ENCODE results near the gene CHCHD3. TPM values are rescaled to one million over a fixed set of nuclear protein-coding genes. Genes with fewer than 3 reads are reported as not detected.

Gene CHCHD3
- total RNA-seq, 4 donors from 2014 or later: 40.6 to 66.6 (median 48.1) TPM

DNA sequence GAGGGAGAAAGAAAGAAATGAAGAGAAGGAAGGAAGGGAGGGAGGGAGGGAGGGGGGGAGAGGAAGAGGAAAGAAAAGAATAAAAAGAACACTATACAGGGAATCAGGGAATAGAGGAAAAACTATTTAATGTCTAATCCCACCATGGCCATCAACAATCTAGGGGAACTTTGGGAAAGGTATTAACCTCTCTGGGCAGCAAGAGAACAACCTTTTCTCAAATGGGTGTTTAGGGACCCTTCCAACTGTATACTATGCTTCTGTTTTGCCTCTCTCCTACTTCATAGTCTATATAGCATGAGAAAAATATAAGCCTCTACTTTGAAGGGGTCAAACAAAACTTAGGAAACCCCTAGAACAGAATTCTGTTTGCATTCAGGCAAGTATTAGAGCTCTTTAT, 54.5 kb downstream of the CHCHD3 start:
- TF ChIP-seq POLR2A (IDR thresholded peaks at IDR 0.05) (no peak), EP300 (IDR thresholded peaks at IDR 0.05) (no peak)
- TF ChIP-seq, protein P1, sequence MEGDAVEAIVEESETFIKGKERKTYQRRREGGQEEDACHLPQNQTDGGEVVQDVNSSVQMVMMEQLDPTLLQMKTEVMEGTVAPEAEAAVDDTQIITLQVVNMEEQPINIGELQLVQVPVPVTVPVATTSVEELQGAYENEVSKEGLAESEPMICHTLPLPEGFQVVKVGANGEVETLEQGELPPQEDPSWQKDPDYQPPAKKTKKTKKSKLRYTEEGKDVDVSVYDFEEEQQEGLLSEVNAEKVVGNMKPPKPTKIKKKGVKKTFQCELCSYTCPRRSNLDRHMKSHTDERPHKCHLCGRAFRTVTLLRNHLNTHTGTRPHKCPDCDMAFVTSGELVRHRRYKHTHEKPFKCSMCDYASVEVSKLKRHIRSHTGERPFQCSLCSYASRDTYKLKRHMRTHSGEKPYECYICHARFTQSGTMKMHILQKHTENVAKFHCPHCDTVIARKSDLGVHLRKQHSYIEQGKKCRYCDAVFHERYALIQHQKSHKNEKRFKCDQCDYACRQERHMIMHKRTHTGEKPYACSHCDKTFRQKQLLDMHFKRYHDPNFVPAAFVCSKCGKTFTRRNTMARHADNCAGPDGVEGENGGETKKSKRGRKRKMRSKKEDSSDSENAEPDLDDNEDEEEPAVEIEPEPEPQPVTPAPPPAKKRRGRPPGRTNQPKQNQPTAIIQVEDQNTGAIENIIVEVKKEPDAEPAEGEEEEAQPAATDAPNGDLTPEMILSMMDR (IDR thresholded peaks at IDR 0.05): no peak
- Histone ChIP-seq H3K27me3 (no peaks in the 10 kb centered on the region), H3K27ac (no peak overlapping the region), H3K36me3 (no peaks in the 10 kb centered on the region), H3K4me1 (peaks cover 0 to 10% (median 0%) of the 10 kb centered on the region in 4 donors), H3K4me3 (no peak overlapping the region), H3K9me3 (peaks cover 0 to 7% (median 0%) of the 10 kb centered on the region in 4 donors)
- no peak for DNase-seq (ENCODE audit: low spot score in 2 of 2)

DNA sequence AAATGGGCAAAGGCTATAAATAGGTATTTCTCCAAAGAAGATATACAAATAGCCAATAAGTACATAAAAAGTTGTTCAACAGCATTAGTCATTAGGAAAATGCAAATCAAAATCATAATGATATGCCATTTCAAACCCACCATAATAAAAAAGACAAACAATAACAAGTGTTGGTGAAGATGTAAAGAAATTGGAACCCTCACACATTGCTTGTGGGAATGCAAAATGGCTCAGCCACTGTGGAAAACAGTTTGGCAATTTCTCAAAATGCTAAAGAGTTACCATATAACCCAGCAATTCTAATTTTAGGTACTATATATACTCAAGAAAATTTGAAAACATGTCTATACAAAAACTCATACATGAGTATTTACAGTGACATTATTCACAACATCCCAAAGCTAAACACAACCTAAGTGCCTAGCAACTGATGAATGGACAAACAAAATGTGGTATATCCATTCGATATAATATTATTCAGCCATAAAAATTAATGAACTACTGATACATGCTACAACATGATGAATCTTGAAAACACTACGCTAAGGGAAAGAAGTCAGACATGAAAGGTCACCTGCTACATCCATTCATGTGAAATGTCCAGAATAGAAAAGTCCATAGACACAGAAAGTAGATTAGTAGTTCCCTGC, 55.6 kb downstream of the CHCHD3 start:
- Histone ChIP-seq H3K4me1 (peaks cover 0 to 10% (median 0%) of the 10 kb centered on the region in 4 donors), H3K4me3 (no peak overlapping the region), H3K36me3 (no peaks in the 10 kb centered on the region), H3K27me3 (no peaks in the 10 kb centered on the region), H3K9me3 (peaks cover 0 to 7% (median 0%) of the 10 kb centered on the region in 4 donors), H3K27ac (no peak overlapping the region)
- 97 to 98% methylated on average over 2 of the region's 2 CpGs for WGBS, 2 donors
- TF ChIP-seq, protein P1 (IDR thresholded peaks at IDR 0.05): no peak
- no peak for TF ChIP-seq POLR2A (IDR thresholded peaks at IDR 0.05)
- TF ChIP-seq EP300 (IDR thresholded peaks at IDR 0.05): no peak
- no peak for DNase-seq (ENCODE audit: low spot score in 2 of 2)

DNA sequence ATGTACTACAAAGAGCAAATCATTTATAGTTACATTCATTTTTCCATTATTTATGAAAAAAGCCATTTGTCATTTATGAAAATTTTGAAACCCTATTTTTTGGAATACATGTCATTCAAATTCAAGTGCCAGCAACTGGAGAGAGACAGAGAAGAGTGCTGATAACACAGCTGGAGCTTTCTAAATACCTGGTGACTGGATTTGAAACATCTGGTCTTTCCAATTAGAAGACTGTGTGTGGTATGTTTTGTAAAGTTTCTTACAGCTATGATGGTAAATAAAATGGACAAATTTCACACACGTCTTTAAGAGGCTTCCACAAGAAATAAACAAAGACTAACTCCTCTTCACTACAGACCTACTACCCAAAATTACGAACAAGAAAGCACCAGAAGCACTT, 56.8 kb downstream of the CHCHD3 start:
- Histone ChIP-seq H3K4me1 (peaks cover 0 to 2% (median 0%) of the 10 kb centered on the region in 4 donors), H3K27ac (no peak overlapping the region), H3K9me3 (peaks cover 0 to 7% (median 0%) of the 10 kb centered on the region in 4 donors), H3K27me3 (no peaks in the 10 kb centered on the region), H3K4me3 (no peak overlapping the region), H3K36me3 (no peaks in the 10 kb centered on the region)
- no peak for TF ChIP-seq EP300 (IDR thresholded peaks at IDR 0.05)
- no peak for TF ChIP-seq POLR2A (IDR thresholded peaks at IDR 0.05)
- TF ChIP-seq, protein P1 (IDR thresholded peaks at IDR 0.05): no peak
- 91 to 93% methylated on average over 2 of the region's 2 CpGs for WGBS, 2 donors
- DNase-seq (ENCODE audit: low spot score in 2 of 2): no peak

GRCh38 chr7:133024596-133024995, 57.3 kb downstream of the CHCHD3 start:
- Histone ChIP-seq H3K9me3 (peaks cover 0 to 7% (median 0%) of the 10 kb centered on the region in 4 donors), H3K27ac (no peak overlapping the region), H3K4me3 (no peak overlapping the region), H3K27me3 (no peaks in the 10 kb centered on the region), H3K36me3 (no peaks in the 10 kb centered on the region), H3K4me1 (no peaks in the 10 kb centered on the region)
- DNase-seq (ENCODE audit: low spot score in 2 of 2): no peak
- no peak for TF ChIP-seq EP300 (IDR thresholded peaks at IDR 0.05)
- TF ChIP-seq, protein P1 (IDR thresholded peaks at IDR 0.05): no peak
- TF ChIP-seq POLR2A (IDR thresholded peaks at IDR 0.05): no peak
- 83 to 92% methylated on average over 5 of the region's 5 CpGs for WGBS, 2 donors

GRCh38 chr7:133023370-133024071, 58.4 kb downstream of the CHCHD3 start:
- Histone ChIP-seq H3K27ac (no peak overlapping the region), H3K36me3 (no peaks in the 10 kb centered on the region), H3K9me3 (peaks cover 0 to 7% (median 0%) of the 10 kb centered on the region in 4 donors), H3K27me3 (no peaks in the 10 kb centered on the region), H3K4me3 (no peak overlapping the region), H3K4me1 (no peaks in the 10 kb centered on the region)
- WGBS, 2 donors: 47 to 52% methylated on average over 4 of the region's 4 CpGs
- DNase-seq (ENCODE audit: low spot score in 2 of 2): no peak
- TF ChIP-seq EP300 (IDR thresholded peaks at IDR 0.05) (no peak), POLR2A (IDR thresholded peaks at IDR 0.05) (no peak)
- TF ChIP-seq, protein P1 (IDR thresholded peaks at IDR 0.05): no peak

Measured in tibial nerve (tissue), 4 donors.